GM23338 (cell line): ENCODE measurements around the gene METTL26. TPM values are rescaled to one million over a fixed set of nuclear protein-coding genes. Genes with fewer than 3 reads are reported as not detected.

ENCODE experiments used
- ATAC-seq: fragments of 200-7000 bp; cut with Tn5 transposase; 3 replicates; pipeline ENCODE4 v1.9.1; 2020
- DNase-seq: peaks from one replicate; pipeline ENCODE4 v3.0.0-alpha.2; 2015; ENCODE audit warnings: low spot score
- H2AFZ ChIP-seq: fragments of 200-600 bp; sonication (generic); 2 replicates; pipeline ENCODE4 v1.8.0; 2016; ENCODE audit warnings: antibody characterized with exemption, mild to moderate bottlenecking, moderate library complexity
- H3F3A ChIP-seq: fragments of 200-600 bp; sonication (generic); replicated peaks from 2 replicates; pipeline ENCODE4 v1.8.0; 2017; ENCODE audit warnings: antibody characterized with exemption, mixed run types, low read depth
- H3K27ac ChIP-seq: fragments of 200-600 bp; sonication (generic); 2 replicates; pipeline ENCODE4 v1.6.1; 2016; ENCODE audit warnings: low read depth
- H3K27me3 ChIP-seq: fragments of 200-600 bp; sonication (generic); 2 replicates; pipeline ENCODE4 v1.8.0; 2016; ENCODE audit warnings: mild to moderate bottlenecking, mixed run types, moderate library complexity; ENCODE audit not compliant: insufficient read depth
- H3K36me3 ChIP-seq: fragments of 200-600 bp; sonication (generic); 2 replicates; pipeline ENCODE4 v1.8.0; 2016; ENCODE audit warnings: mild to moderate bottlenecking; ENCODE audit not compliant: insufficient read depth
- H3K4me1 ChIP-seq: fragments of 200-600 bp; sonication (generic); 2 replicates; pipeline ENCODE4 v1.8.0; 2016; ENCODE audit warnings: mild to moderate bottlenecking, moderate library complexity; ENCODE audit not compliant: insufficient read depth
- H3K4me2 ChIP-seq: fragments of 200-600 bp; sonication (generic); 2 replicates; pipeline ENCODE4 v1.7.1; 2017; ENCODE audit warnings: mixed run types
- H3K4me3 ChIP-seq: fragments of 200-600 bp; sonication (generic); 2 replicates; pipeline ENCODE4 v1.6.1; 2016; ENCODE audit warnings: mixed run types
- H3K79me2 ChIP-seq: fragments of 200-600 bp; sonication (generic); replicated peaks from 2 replicates; pipeline ENCODE4 v1.8.0; 2017; ENCODE audit warnings: mild to moderate bottlenecking; ENCODE audit not compliant: insufficient read depth
- H3K9me2 ChIP-seq: fragments of 200-600 bp; sonication (generic); 2 replicates; pipeline ENCODE4 v1.8.0; 2017; ENCODE audit not compliant: insufficient read depth
- H4K20me1 ChIP-seq: fragments of 200-600 bp; sonication (generic); replicated peaks from 2 replicates; pipeline ENCODE4 v1.8.0; 2017; ENCODE audit warnings: mild to moderate bottlenecking; ENCODE audit not compliant: insufficient read depth
- H3K27ac Mint-ChIP-seq: 2 replicates; pipeline ENCODE4 v1.8.0; 2020; ENCODE audit warnings: inconsistent platforms, mild to moderate bottlenecking, moderate library complexity, mixed read lengths
- H3K27me3 Mint-ChIP-seq: 3 replicates; pipeline ENCODE4 v1.8.0; 2022; ENCODE audit warnings: low read depth, mild to moderate bottlenecking, moderate library complexity, mixed read lengths, inconsistent platforms; ENCODE audit not compliant: insufficient read depth, poor library complexity
- H3K36me3 Mint-ChIP-seq: 3 replicates; pipeline ENCODE4 v1.8.0; 2021; ENCODE audit warnings: low read depth, mild to moderate bottlenecking, inconsistent platforms, moderate library complexity, mixed read lengths
- H3K4me1 Mint-ChIP-seq: 3 replicates; pipeline ENCODE4 v1.8.0; 2020; ENCODE audit warnings: mild to moderate bottlenecking, inconsistent platforms, mixed read lengths
- H3K4me3 Mint-ChIP-seq: 3 replicates; pipeline ENCODE4 v1.8.0; 2021; ENCODE audit warnings: moderate library complexity, mild to moderate bottlenecking, inconsistent platforms, mixed read lengths
- H3K9me3 Mint-ChIP-seq: 3 replicates; pipeline ENCODE4 v1.8.0; 2020; ENCODE audit warnings: moderate library complexity, mild to moderate bottlenecking, inconsistent platforms, mixed read lengths
- JUNB ChIP-seq: IDR thresholded peaks from one replicate; pipeline ENCODE4 v1.6.1; 2016; ENCODE audit warnings: antibody characterized with exemption; ENCODE audit not compliant: unreplicated experiment
- NANOG ChIP-seq: IDR thresholded peaks from 2 replicates; pipeline ENCODE4 v1.6.1; 2016; ENCODE audit warnings: antibody characterized with exemption, borderline replicate concordance
- POLR2AphosphoS5 ChIP-seq: IDR thresholded peaks from 2 replicates; pipeline ENCODE4 v1.6.1; 2016; ENCODE audit warnings: antibody characterized with exemption, low read depth
- ZNF114 ChIP-seq: fragments of 250-450 bp; sonication (Bioruptor Pico); IDR thresholded peaks from 2 replicates; pipeline ENCODE4 v1.5.0; 2020; ENCODE audit warnings: mild to moderate bottlenecking, moderate library complexity
- polyA plus RNA-seq: library from polyadenylated mRNA; unstranded; fragments of >200 nt; fragmentation: Nextera tagmentation; extraction: Ambion mirVana; gene quantifications from 2 replicates; pipeline ENCODE4 v1.2.1, GENCODE V29; 2016
- total RNA-seq: library from RNA; depleted of rRNA; stranded (reverse); fragments of >200 nt; shearing (Covaris generic); gene quantifications from 2 replicates; pipeline ENCODE4 v1.2.3, GENCODE V29; 2014
- TF ChIP-seq, protein P1 (sequence below): IDR thresholded peaks from one replicate; pipeline ENCODE4 v1.6.1; 2018; ENCODE audit warnings: antibody characterized with exemption; ENCODE audit not compliant: unreplicated experiment
- TF ChIP-seq, protein P2 (sequence below): fragments of 250-450 bp; sonication (Bioruptor Pico); IDR thresholded peaks from 2 replicates; pipeline ENCODE4 v1.5.0; 2020; ENCODE audit warnings: mild to moderate bottlenecking, moderate library complexity
- TF ChIP-seq, protein P3 (sequence below): IDR thresholded peaks from 2 replicates; pipeline ENCODE4 v1.6.1; 2016; ENCODE audit warnings: antibody characterized with exemption

The METTL26 gene
- total and polyA plus RNA-seq, 2 experiments from 2014 or later, result 153 to 223 TPM

DNA sequence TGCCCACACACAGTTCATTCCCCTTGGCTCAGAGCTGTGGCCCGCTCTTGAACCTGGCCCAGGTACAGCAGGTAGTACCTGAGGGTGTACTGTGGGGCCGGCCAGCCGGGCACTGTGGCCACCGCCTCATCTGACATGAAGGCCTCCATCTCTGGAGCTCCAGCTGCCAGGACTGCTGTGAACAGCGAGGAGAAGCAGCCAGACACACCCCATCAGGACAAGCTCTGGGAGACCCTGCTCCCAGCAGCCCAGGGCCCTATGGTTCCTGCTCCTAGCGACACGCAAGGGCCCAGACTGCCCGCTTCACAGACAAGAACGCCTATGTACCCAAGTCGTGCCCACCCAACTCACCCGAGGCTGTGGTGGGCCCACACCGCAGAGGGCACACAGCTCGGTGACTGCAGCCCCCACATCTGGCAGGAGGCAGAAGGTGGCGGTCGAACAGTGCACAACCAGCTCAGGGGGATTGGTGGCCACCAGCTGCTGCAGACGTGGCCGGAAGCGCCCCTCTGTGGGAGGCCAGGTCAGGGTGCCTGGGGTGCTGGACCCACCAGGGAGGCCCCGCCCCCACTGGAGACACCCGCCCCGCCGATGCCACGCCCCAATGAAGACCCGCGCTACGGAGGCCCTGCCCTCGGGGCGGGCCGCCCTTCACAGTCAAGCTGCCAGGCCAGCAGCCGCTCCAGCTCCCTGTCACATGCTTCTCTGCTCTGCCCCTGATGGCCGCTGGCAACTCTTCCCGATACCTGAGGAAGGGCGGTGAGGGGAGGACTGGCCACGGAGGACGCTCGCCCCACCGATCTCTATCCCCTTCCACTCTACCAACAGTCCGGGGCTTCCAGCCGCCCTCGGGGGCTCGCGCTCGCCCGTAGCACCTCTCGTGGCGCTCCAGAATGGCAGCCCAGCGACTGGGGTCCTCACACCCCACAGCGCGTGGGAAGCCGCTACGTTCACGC is 43.0 kb upstream of the METTL26 start:
- H2AFZ ChIP-seq, result 0 out of 2 replicates have a peak overlapping the region, but pooled peaks have one; percentile 59

DNA sequence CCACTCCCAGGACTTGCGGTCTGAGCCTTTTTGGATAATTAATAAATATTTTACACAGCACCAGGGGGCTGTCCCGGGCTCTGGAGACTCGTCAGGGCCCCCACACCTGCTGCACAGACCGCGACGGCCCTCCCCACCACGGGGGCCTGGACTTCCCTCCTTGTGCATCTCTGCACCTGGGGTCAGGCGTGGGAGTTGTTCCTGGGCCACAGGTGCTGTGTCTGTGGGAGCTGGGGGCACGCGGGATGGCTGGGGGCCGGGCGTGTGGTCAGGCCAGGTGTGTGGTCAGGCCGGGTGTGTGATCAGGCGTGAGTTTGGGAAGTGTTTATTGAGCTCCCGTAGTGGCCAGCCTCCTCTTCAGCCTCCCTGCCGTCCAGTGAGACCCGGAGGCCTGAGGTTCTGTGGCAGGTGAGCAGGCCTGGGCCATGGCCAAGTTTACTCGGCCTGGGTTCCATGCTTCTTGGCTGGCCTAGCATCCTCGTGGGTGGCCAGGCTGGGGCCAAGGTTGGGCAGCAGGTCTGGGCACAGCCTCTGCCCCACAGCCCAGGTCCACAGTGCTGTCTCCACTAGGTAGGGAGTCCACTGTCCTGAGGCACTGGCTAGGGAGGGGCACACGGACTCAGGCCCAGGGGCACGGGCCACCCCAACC is 42.2 kb upstream of the METTL26 start:
- TF ChIP-seq, protein P1, sequence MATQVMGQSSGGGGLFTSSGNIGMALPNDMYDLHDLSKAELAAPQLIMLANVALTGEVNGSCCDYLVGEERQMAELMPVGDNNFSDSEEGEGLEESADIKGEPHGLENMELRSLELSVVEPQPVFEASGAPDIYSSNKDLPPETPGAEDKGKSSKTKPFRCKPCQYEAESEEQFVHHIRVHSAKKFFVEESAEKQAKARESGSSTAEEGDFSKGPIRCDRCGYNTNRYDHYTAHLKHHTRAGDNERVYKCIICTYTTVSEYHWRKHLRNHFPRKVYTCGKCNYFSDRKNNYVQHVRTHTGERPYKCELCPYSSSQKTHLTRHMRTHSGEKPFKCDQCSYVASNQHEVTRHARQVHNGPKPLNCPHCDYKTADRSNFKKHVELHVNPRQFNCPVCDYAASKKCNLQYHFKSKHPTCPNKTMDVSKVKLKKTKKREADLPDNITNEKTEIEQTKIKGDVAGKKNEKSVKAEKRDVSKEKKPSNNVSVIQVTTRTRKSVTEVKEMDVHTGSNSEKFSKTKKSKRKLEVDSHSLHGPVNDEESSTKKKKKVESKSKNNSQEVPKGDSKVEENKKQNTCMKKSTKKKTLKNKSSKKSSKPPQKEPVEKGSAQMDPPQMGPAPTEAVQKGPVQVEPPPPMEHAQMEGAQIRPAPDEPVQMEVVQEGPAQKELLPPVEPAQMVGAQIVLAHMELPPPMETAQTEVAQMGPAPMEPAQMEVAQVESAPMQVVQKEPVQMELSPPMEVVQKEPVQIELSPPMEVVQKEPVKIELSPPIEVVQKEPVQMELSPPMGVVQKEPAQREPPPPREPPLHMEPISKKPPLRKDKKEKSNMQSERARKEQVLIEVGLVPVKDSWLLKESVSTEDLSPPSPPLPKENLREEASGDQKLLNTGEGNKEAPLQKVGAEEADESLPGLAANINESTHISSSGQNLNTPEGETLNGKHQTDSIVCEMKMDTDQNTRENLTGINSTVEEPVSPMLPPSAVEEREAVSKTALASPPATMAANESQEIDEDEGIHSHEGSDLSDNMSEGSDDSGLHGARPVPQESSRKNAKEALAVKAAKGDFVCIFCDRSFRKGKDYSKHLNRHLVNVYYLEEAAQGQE, result no peak
- TF ChIP-seq JUNB, result no peak
- no peak for TF ChIP-seq ZNF114 (CRISPR knock-in tag)
- TF ChIP-seq, protein P2, sequence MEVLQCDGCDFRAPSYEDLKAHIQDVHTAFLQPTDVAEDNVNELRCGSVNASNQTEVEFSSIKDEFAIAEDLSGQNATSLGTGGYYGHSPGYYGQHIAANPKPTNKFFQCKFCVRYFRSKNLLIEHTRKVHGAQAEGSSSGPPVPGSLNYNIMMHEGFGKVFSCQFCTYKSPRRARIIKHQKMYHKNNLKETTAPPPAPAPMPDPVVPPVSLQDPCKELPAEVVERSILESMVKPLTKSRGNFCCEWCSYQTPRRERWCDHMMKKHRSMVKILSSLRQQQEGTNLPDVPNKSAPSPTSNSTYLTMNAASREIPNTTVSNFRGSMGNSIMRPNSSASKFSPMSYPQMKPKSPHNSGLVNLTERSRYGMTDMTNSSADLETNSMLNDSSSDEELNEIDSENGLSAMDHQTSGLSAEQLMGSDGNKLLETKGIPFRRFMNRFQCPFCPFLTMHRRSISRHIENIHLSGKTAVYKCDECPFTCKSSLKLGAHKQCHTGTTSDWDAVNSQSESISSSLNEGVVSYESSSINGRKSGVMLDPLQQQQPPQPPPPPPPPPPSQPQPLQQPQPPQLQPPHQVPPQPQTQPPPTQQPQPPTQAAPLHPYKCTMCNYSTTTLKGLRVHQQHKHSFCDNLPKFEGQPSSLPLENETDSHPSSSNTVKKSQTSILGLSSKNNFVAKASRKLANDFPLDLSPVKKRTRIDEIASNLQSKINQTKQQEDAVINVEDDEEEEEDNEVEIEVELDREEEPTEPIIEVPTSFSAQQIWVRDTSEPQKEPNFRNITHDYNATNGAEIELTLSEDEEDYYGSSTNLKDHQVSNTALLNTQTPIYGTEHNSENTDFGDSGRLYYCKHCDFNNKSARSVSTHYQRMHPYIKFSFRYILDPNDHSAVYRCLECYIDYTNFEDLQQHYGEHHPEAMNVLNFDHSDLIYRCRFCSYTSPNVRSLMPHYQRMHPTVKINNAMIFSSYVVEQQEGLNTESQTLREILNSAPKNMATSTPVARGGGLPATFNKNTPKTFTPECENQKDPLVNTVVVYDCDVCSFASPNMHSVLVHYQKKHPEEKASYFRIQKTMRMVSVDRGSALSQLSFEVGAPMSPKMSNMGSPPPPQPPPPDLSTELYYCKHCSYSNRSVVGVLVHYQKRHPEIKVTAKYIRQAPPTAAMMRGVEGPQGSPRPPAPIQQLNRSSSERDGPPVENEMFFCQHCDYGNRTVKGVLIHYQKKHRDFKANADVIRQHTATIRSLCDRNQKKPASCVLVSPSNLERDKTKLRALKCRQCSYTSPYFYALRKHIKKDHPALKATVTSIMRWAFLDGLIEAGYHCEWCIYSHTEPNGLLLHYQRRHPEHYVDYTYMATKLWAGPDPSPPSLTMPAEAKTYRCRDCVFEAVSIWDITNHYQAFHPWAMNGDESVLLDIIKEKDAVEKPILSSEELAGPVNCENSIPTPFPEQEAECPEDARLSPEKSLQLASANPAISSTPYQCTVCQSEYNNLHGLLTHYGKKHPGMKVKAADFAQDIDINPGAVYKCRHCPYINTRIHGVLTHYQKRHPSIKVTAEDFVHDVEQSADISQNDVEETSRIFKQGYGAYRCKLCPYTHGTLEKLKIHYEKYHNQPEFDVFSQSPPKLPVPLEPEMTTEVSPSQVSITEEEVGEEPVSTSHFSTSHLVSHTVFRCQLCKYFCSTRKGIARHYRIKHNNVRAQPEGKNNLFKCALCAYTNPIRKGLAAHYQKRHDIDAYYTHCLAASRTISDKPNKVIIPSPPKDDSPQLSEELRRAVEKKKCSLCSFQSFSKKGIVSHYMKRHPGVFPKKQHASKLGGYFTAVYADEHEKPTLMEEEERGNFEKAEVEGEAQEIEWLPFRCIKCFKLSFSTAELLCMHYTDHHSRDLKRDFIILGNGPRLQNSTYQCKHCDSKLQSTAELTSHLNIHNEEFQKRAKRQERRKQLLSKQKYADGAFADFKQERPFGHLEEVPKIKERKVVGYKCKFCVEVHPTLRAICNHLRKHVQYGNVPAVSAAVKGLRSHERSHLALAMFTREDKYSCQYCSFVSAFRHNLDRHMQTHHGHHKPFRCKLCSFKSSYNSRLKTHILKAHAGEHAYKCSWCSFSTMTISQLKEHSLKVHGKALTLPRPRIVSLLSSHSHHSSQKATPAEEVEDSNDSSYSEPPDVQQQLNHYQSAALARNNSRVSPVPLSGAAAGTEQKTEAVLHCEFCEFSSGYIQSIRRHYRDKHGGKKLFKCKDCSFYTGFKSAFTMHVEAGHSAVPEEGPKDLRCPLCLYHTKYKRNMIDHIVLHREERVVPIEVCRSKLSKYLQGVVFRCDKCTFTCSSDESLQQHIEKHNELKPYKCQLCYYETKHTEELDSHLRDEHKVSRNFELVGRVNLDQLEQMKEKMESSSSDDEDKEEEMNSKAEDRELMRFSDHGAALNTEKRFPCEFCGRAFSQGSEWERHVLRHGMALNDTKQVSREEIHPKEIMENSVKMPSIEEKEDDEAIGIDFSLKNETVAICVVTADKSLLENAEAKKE (CRISPR knock-in tag), result no peak
- Histone ChIP-seq H3K9me2 (no peaks in the 10 kb centered on the region), H3K27ac (no peak overlapping the region), H3K4me1 (peaks cover 15% of the 10 kb centered on the region; the same call in 1 of the 2 replicates), H2AFZ (no peak overlapping the region), H3K4me2 (no peak overlapping the region; the same call in 1 of the 2 replicates), H3F3A (peaks cover 39% of the 10 kb centered on the region), H4K20me1 (peaks cover 14% of the 10 kb centered on the region; the same call in 1 of the 2 replicates), H3K36me3 (no peaks in the 10 kb centered on the region; the same call in 1 of the 2 replicates), H3K79me2 (peaks cover 9% of the 10 kb centered on the region; the same call in 1 of the 2 replicates), H3K27me3 (no peaks in the 10 kb centered on the region), H3K4me3 (no peak overlapping the region; the same call in 1 of the 2 replicates)
- ATAC-seq (no peak), DNase-seq (no peak)
- Mint-ChIP-seq H3K4me1 (peaks cover 32% of the 10 kb centered on the region), H3K4me3 (no peak overlapping the region), H3K36me3 (peaks cover 24% of the 10 kb centered on the region), H3K27me3 (peaks cover 23% of the 10 kb centered on the region), H3K9me3 (no peaks in the 10 kb centered on the region; the same call in 1 of the 3 replicates), H3K27ac (no peak overlapping the region)

More for the DNA sequence above, 43.0 kb upstream of the METTL26 start:
- DNase-seq (peak; percentile 82), ATAC-seq (peak; percentile 11)
- peaks cover 9% of the 10 kb centered on the region; the same call in 1 of the 2 replicates for H3K79me2 ChIP-seq
- Mint-ChIP-seq H3K27ac (peak overlapping the region; percentile 59; the same call in 1 of the 2 replicates), H3K36me3 (peaks cover 24% of the 10 kb centered on the region), H3K4me1 (peaks cover 32% of the 10 kb centered on the region), H3K27me3 (peaks cover 28% of the 10 kb centered on the region), H3K4me3 (peak overlapping the region; percentile 74), H3K9me3 (no peaks in the 10 kb centered on the region; the same call in 1 of the 3 replicates)
- H3F3A ChIP-seq, result peaks cover 33% of the 10 kb centered on the region
- no peak overlapping the region for H3K27ac ChIP-seq
- TF ChIP-seq ZNF114 (CRISPR knock-in tag) (no peak), POLR2AphosphoS5 (peak; percentile 69), NANOG (no peak), JUNB (no peak)
- TF ChIP-seq, protein P3, sequence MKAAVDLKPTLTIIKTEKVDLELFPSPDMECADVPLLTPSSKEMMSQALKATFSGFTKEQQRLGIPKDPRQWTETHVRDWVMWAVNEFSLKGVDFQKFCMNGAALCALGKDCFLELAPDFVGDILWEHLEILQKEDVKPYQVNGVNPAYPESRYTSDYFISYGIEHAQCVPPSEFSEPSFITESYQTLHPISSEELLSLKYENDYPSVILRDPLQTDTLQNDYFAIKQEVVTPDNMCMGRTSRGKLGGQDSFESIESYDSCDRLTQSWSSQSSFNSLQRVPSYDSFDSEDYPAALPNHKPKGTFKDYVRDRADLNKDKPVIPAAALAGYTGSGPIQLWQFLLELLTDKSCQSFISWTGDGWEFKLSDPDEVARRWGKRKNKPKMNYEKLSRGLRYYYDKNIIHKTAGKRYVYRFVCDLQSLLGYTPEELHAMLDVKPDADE, result no peak
- no peaks in the 10 kb centered on the region for H3K27me3 ChIP-seq
- H3K4me2 ChIP-seq, result peak overlapping the region; percentile 83
- H4K20me1 ChIP-seq, result peaks cover 14% of the 10 kb centered on the region; the same call in 1 of the 2 replicates
- peaks cover 16% of the 10 kb centered on the region; the same call in 1 of the 2 replicates for H3K4me1 ChIP-seq
- peak overlapping the region; percentile 65 for H3K4me3 ChIP-seq
- H3K9me2 ChIP-seq, result no peaks in the 10 kb centered on the region
- H3K36me3 ChIP-seq, result no peaks in the 10 kb centered on the region; the same call in 1 of the 2 replicates
